Gastrocnemius medialis (tissue), 4 donors: ENCODE measurements around the gene ZC3H12A.

ENCODE experiments used
- POLR2A ChIP-seq, 2 donors: fragments of 450-650 bp; IDR thresholded peaks; one replicate each; pipeline ENCODE4 v1.6.1; 2017; ENCODE audit warnings: antibody characterized with exemption in 2 of 2, mild to moderate bottlenecking in 2 of 2, moderate library complexity in 2 of 2
- TF ChIP-seq, protein P1 (sequence below), 5 experiments: fragments of 450-650 bp in 3 of 5; fragments of 200-600 bp in 2 of 5; sonication (generic) in 2 of 5; IDR thresholded peaks in 4 of 5; conservative IDR thresholded peaks in 1 of 5; 1 replicate in 4 of 5; 2 replicates in 1 of 5; pipeline ENCODE4 v1.5.1; 2016 to 2019; ENCODE audit warnings: antibody characterized with exemption in 5 of 5, mild to moderate bottlenecking in 3 of 5, moderate library complexity in 3 of 5

DNA sequence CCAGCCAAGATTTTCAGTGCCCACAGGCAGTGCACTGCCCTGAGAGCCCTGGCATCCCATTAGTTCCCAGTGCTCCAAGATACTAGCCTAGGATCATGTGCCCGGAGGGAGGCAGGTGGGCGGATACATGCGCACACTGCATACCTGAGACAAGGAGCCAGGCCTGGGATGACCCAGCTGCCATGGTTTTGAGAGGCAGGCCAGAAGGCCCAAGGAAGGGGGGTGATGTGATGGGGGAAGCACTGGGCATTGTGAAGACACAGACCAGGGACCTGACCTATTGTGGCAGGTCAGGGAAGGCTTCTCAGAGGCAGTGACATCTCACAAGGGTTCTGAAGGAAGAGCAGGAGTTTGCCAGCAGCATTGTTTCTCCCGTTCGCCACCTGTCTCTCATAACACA, 3.6 kb downstream of the ZC3H12A start:
- TF ChIP-seq, protein P1, sequence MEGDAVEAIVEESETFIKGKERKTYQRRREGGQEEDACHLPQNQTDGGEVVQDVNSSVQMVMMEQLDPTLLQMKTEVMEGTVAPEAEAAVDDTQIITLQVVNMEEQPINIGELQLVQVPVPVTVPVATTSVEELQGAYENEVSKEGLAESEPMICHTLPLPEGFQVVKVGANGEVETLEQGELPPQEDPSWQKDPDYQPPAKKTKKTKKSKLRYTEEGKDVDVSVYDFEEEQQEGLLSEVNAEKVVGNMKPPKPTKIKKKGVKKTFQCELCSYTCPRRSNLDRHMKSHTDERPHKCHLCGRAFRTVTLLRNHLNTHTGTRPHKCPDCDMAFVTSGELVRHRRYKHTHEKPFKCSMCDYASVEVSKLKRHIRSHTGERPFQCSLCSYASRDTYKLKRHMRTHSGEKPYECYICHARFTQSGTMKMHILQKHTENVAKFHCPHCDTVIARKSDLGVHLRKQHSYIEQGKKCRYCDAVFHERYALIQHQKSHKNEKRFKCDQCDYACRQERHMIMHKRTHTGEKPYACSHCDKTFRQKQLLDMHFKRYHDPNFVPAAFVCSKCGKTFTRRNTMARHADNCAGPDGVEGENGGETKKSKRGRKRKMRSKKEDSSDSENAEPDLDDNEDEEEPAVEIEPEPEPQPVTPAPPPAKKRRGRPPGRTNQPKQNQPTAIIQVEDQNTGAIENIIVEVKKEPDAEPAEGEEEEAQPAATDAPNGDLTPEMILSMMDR (IDR thresholded peaks at IDR 0.05 in 4 of 5, conservative IDR thresholded peaks at IDR 0.05 in 1 of 5) = no peak
- no peak for TF ChIP-seq POLR2A (IDR thresholded peaks at IDR 0.05)
